ENCODE results near the gene HSPB7.

Gene HSPB7

DNA sequence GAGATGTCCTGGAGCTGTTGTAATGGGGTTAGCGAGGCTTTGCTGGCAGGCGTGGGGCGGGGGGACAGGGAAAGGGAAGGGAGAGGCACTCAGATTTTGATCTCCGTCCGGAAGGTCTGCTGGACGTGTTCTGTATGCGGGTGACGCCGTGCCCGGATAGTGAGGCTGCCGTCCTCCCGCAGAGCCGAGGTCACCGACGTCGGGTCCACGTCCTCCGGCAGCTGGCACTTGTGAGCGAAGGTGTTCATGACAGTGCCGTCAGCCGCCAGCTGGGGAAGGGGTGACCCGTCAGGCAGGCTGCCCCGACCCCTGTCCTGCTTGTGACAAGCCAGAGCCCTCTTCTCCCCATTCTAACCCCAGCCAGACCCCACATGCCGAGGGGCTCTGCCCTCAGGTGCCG is 2.4 kb downstream of the HSPB7 start:
- DNase-seq (ENCODE audit: insufficient read length, low spot score) (no peak), FAIRE-seq (peak; percentile 16)
- TF ChIP-seq POLR2A (IDR thresholded peaks at IDR 0.05; ENCODE audit: low read depth, low read length) (no peak), POU2F2 (IDR thresholded peaks at IDR 0.05; ENCODE audit: low read depth, low read length) (no peak), SPI1 (IDR thresholded peaks at IDR 0.05; ENCODE audit: low read depth, low read length) (no peak), PAX5 (IDR thresholded peaks at IDR 0.05; ENCODE audit: insufficient read depth, low read length, severe bottlenecking) (no peak), TAF1 (IDR thresholded peaks at IDR 0.05; ENCODE audit: low read depth, low read length) (no peak), POLR2AphosphoS5 (IDR thresholded peaks at IDR 0.05; ENCODE audit: low read depth, low read length) (no peak)

DNA sequence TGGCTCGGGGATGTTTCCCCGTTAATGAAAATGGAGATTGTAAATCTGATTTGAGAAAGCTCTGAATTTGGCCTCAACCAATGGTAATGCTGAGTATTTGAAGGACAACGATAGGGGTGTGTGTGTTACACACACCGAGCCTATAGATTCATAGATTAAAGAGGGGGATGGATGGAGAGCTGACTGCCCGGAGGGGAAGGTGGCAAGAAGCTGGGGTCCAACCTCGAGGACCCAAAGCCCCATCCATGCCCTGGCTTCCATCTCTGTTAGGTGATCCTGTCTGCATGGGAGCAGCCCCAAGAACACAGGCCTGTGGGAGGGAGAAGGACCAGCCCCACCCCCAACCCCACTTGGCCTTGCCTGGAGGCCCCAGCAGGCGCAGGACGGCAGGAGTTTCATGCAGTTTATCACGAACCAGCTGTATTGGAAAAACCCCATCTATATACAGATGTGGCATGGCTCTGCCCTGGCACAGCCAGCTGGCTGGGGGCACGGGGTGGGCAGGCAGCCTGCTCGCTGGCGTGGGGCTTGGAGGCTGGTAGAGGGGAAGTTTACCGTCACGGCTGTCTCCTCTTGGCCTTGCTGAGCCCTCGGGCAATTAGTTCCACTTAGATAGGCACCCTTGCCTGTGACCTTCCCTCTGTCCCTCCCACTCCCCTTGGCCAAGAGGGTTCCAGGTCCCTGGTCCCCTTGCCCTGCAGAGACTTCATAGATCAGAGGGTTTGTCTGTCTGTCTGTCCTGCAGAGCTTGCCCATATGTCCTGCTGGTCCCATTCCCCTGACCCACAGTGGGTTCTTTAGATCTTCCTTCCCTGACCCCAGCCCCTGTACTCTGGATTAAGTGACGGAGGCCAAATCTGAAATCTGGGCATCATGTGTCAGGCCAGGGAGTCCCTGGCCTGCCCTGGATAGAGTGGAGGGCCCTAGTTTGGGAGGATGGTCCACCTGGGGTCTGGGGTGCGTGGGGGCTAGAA is 3.0 kb downstream of the HSPB7 start:
- no peak for DNase-seq (ENCODE audit: insufficient read length, low spot score)
- TF ChIP-seq POLR2A (IDR thresholded peaks at IDR 0.05; ENCODE audit: low read depth, low read length) (no peak), POLR2AphosphoS5 (IDR thresholded peaks at IDR 0.05; ENCODE audit: low read depth, low read length) (no peak), SPI1 (IDR thresholded peaks at IDR 0.05; ENCODE audit: low read depth, low read length) (no peak), PAX5 (IDR thresholded peaks at IDR 0.05; ENCODE audit: insufficient read depth, low read length, severe bottlenecking) (peak; percentile 46), TAF1 (IDR thresholded peaks at IDR 0.05; ENCODE audit: low read depth, low read length) (no peak)
- FAIRE-seq: no peak

DNA sequence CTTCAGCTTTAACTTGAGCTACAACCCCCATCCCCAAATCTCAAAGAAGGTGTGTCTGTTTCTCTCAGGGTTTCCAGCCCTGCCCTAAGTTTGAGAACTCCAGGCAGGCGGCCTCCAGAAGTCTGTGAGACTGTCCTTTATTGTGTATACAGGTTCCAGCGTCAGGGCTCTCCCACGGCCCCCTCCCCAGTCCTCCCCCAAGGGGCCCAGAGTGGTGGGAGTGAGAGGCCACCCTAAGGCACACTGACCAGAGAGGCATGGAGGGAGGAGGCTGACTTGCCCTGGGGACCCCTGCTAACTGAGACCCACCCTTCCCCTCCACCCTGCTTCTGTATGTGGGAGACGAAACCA is 4.0 kb downstream of the HSPB7 start:
- DNase-seq (ENCODE audit: insufficient read length, low spot score) (no peak), FAIRE-seq (no peak)
- TF ChIP-seq POLR2AphosphoS5 (IDR thresholded peaks at IDR 0.05; ENCODE audit: low read depth, low read length): no peak
- TF ChIP-seq TAF1 (IDR thresholded peaks at IDR 0.05; ENCODE audit: low read depth, low read length): no peak
- TF ChIP-seq POU2F2 (IDR thresholded peaks at IDR 0.05; ENCODE audit: low read depth, low read length): no peak
- TF ChIP-seq SPI1 (IDR thresholded peaks at IDR 0.05; ENCODE audit: low read depth, low read length): no peak
- TF ChIP-seq PAX5 (IDR thresholded peaks at IDR 0.05; ENCODE audit: insufficient read depth, low read length, severe bottlenecking): no peak
- no peak for TF ChIP-seq POLR2A (IDR thresholded peaks at IDR 0.05; ENCODE audit: low read depth, low read length)

DNA sequence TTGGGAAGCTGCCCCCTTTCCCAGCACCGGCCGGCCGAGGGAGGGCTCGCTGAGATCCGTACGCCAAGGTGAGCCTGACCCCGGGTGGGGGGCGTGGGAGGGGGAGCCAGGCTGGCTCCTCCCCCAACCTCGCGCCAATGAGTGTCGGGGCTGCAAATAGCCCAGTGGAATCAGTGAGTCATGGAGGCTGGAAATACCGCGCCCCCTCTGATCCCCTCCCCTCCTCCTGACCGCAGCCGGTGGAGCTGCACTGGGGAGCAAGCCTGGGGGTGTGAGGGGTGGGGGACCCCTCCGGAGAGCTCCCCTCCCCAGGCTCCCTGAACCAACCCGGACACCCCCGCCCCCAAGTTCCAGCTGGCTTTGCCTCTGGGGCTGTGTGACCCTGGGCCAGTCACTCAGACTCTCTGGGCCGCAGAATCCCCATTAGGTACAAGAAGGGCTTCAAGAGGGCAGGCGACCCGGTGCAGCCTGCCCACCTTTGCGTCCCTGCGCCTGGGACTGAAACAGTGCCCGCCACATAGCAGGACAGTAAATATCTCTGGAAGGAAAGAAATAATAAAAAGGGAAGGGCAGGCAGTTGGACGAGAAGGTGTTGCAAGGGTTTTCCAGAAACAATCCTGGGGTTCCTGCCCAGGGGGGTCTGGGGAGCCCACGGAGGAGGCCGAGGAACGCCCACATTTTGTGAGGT is 4.5 kb downstream of the HSPB7 start:
- DNase-seq (ENCODE audit: insufficient read length, low spot score): no peak
- TF ChIP-seq TAF1 (IDR thresholded peaks at IDR 0.05; ENCODE audit: low read depth, low read length) (no peak), SPI1 (IDR thresholded peaks at IDR 0.05; ENCODE audit: low read depth, low read length) (no peak), POLR2AphosphoS5 (IDR thresholded peaks at IDR 0.05; ENCODE audit: low read depth, low read length) (no peak), POU2F2 (IDR thresholded peaks at IDR 0.05; ENCODE audit: low read depth, low read length) (no peak), POLR2A (IDR thresholded peaks at IDR 0.05; ENCODE audit: low read depth, low read length) (no peak), PAX5 (IDR thresholded peaks at IDR 0.05; ENCODE audit: insufficient read depth, low read length, severe bottlenecking) (no peak)
- no peak for FAIRE-seq

DNA sequence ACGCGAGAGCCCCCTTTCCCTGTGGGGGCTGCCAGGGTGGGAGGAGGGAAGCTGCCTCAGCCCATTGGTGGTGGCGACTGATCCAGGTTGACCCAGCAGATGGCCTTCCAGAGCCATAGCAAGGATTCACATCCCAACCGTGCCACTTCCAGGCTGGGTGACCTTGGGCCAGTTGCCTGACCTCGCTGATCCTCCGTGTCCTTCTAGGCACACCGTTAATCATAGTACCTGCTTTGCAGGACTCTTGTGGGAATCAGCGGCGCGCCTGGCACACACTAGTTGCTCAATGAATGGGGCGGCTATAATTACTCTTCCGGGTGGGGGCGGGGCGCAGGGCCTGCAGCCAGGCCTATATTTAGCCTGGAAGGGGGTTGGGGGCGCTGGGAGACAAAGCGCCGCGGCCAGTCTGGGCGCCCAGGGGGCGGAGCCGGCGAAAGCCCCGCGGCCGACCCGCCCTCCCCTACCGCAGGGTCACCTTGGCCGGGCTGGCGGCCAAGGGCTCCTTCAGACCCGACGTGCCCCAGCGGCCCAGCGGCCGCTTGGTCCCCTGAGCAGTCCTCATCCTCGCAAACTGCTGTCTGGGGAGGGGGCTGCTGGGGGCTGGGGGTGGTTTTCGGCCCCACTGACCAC is 5.1 kb downstream of the HSPB7 start:
- DNase-seq (ENCODE audit: insufficient read length, low spot score) (peak; percentile 60), FAIRE-seq (peak; percentile 91)
- no peak for TF ChIP-seq PAX5 (IDR thresholded peaks at IDR 0.05; ENCODE audit: insufficient read depth, low read length, severe bottlenecking)
- no peak for TF ChIP-seq TAF1 (IDR thresholded peaks at IDR 0.05; ENCODE audit: low read depth, low read length)
- TF ChIP-seq SPI1 (IDR thresholded peaks at IDR 0.05; ENCODE audit: low read depth, low read length): no peak
- no peak for TF ChIP-seq POLR2A (IDR thresholded peaks at IDR 0.05; ENCODE audit: low read depth, low read length)
- TF ChIP-seq POU2F2 (IDR thresholded peaks at IDR 0.05; ENCODE audit: low read depth, low read length): no peak
- TF ChIP-seq POLR2AphosphoS5 (IDR thresholded peaks at IDR 0.05; ENCODE audit: low read depth, low read length): no peak

DNA sequence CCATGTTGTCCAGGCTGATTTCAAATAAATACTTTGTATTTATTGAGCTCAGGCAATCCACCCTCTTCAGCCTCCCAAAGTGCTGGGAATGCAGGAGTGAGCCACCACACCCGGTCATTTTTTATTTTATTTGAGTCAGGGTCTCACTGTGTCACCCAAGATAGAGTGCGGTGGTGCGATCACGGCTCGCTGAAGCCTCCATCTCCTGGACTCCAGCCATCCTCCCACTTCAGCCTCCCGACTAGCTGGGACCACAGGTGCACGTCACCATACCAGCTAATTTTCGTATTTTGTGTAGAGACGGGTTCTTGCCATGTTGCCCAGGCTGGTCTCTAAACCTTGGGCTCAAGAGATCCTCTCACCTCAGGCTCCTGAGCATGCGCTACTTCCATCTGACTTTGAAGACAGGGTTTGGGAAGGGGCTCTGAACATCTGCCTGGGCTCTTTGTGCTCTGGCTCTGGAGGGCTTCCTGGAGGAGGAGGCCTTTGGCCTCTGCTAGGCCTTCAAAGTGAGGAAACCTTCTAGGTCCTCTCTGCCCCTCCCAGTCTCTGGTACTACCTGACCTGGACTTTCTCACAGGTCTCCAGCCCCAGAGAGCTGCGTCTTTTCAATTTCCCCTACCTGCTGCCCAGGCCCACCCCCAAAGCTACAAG is 5.8 kb downstream of the HSPB7 start:
- TF ChIP-seq POLR2AphosphoS5 (IDR thresholded peaks at IDR 0.05; ENCODE audit: low read depth, low read length) (no peak), POLR2A (IDR thresholded peaks at IDR 0.05; ENCODE audit: low read depth, low read length) (no peak), PAX5 (IDR thresholded peaks at IDR 0.05; ENCODE audit: insufficient read depth, low read length, severe bottlenecking) (no peak), POU2F2 (IDR thresholded peaks at IDR 0.05; ENCODE audit: low read depth, low read length) (no peak), SPI1 (IDR thresholded peaks at IDR 0.05; ENCODE audit: low read depth, low read length) (no peak), TAF1 (IDR thresholded peaks at IDR 0.05; ENCODE audit: low read depth, low read length) (no peak)
- FAIRE-seq (no peak), DNase-seq (ENCODE audit: insufficient read length, low spot score) (no peak)

DNA sequence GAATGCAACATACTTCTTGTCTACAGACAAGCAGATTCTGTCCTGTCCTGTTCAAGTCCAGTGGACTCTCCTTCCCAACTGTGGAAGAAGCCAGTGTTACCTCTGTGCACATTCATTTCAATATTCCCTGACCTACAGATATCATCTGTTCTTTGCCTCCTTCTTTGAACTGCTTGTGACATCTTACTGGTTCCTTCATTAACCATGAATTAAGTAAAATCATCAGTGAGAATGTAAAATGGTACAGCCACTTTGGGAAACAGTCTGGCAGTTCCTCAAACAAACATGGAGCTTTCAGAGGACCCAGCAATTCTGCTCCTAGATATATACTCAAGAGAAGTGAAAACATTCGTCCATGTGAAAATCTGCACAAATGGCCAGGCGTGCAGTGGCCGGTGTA is 7.0 kb downstream of the HSPB7 start:
- DNase-seq (ENCODE audit: insufficient read length, low spot score) (no peak), FAIRE-seq (no peak)
- TF ChIP-seq POU2F2 (IDR thresholded peaks at IDR 0.05; ENCODE audit: low read depth, low read length) (no peak), SPI1 (IDR thresholded peaks at IDR 0.05; ENCODE audit: low read depth, low read length) (no peak), TAF1 (IDR thresholded peaks at IDR 0.05; ENCODE audit: low read depth, low read length) (no peak), POLR2A (IDR thresholded peaks at IDR 0.05; ENCODE audit: low read depth, low read length) (no peak), POLR2AphosphoS5 (IDR thresholded peaks at IDR 0.05; ENCODE audit: low read depth, low read length) (no peak)

DNA sequence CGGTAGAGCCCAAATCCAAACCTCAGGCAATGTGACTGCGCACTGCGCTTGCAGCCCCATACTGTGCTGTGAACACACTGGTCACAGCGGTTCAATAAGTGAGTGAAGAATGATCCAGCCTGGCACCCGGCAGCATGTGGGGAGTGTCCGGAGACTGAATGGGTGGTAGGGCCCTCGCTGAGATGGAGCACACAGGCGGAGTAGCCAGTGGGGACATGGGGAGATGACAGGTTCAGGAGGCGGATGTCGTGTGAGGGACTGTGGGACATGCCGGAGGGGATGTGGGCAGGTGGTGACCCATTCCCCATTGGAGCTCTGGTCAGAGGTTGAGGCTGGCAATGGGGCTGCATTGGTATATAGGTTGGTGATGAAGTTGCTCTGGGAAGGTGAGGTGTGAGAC is 8.2 kb downstream of the HSPB7 start:
- no peak for TF ChIP-seq PAX5 (IDR thresholded peaks at IDR 0.05; ENCODE audit: insufficient read depth, low read length, severe bottlenecking)
- TF ChIP-seq POLR2A (IDR thresholded peaks at IDR 0.05; ENCODE audit: low read depth, low read length): no peak
- no peak for TF ChIP-seq POU2F2 (IDR thresholded peaks at IDR 0.05; ENCODE audit: low read depth, low read length)
- TF ChIP-seq TAF1 (IDR thresholded peaks at IDR 0.05; ENCODE audit: low read depth, low read length): no peak
- no peak for TF ChIP-seq POLR2AphosphoS5 (IDR thresholded peaks at IDR 0.05; ENCODE audit: low read depth, low read length)
- TF ChIP-seq SPI1 (IDR thresholded peaks at IDR 0.05; ENCODE audit: low read depth, low read length): no peak
- FAIRE-seq (no peak), DNase-seq (ENCODE audit: insufficient read length, low spot score) (no peak)

Data from GM12891 (cell line).